Pancreas (tissue), 10 donors: ENCODE data around the gene BCR. TPM values are rescaled to one million over a fixed set of nuclear protein-coding genes. Genes with fewer than 3 reads are reported as not detected.

Experiments used
- ATAC-seq, 4 donors: fragments of 200-7000 bp; cut with Tn5 transposase; one replicate each; pipeline versions ENCODE4 v1.8.0 to v1.9.1; 2020; ENCODE audit warnings: mild to moderate bottlenecking in 4 of 4, moderate library complexity in 4 of 4
- DNase-seq, 6 donors: peaks; one replicate each; pipeline ENCODE4 v3.0.0-alpha.2; 2020
- FAIRE-seq: peaks from 2 replicates; lab custom pipeline; 2012; peaks lifted over from hg19 to GRCh38; lab: Jason Lieb, UNC
- H3K27ac ChIP-seq, 4 donors: fragments of 200-600 bp; sonication (generic); 1 replicate in 3 of 4; 2 replicates in 1 of 4; pipeline versions ENCODE4 v1.5.0 to v1.8.0; 2020
- H3K27me3 ChIP-seq, 4 donors: fragments of 200-600 bp; one replicate each; pipeline ENCODE4 v1.8.0; 2021
- H3K36me3 ChIP-seq, 3 donors: fragments of 200-600 bp; sonication (generic) in 1 of 3; one replicate each; pipeline versions ENCODE4 v1.5.0 to v1.8.0; 2020 to 2021
- H3K4me1 ChIP-seq, 3 donors: fragments of 200-600 bp; one replicate each; pipeline ENCODE4 v1.8.0; 2021
- H3K4me3 ChIP-seq, 4 donors: fragments of 200-600 bp; sonication (generic) in 2 of 4; one replicate each; pipeline versions ENCODE4 v1.5.0 to v1.8.0; 2020 to 2021
- H3K9me3 ChIP-seq, 4 donors: fragments of 200-600 bp; one replicate each; pipeline ENCODE4 v1.8.0; 2021
- CTCF ChIP-seq, 4 donors: fragments of 200-600 bp; sonication (generic) in 3 of 4; IDR thresholded peaks; one replicate each; pipeline versions ENCODE4 v1.5.0 to v1.8.0; 2021; ENCODE audit warnings: antibody characterized with exemption in 4 of 4
- WGBS, 2 donors: extraction: QIAGEN DNeasy Blood & Tissue Kit; methylation state at CpG; one replicate each; pipeline ENCODE4 v1.1.7; 2013; 5-methylcytosine and 5-hydroxymethylcytosine counted together
- intact Hi-C, 3 donors: fragments of 100-400 bp; cut with DNase I; formaldehyde crosslinking; loops; one replicate each; pipeline versions ENCODE4 v1.11.1 to v1.14.2; 2022
- polyA plus RNA-seq, 2 donors: library from polyadenylated mRNA; stranded (reverse); fragments of 200-250 nt; gene quantifications; one replicate each; pipeline ENCODE4 v1.2.3, GENCODE V29; 2013
- total RNA-seq, 6 donors: library from RNA; stranded (reverse); fragmentation: NEBNext Ultra II Directional in 4 of 6; extraction: Animal tissue kit (Norgen Biotek cat#: 25700) in 4 of 6; gene quantifications; one replicate each; pipeline versions ENCODE4 v1.2.1 to v1.2.4, GENCODE V29; 2021 to 2023
- donor health status: healthy with polysubstance abuse.
- donor health status: DM: no; HTN: no; CAD: no; lungs with moderate emphysema.
- donor health status: DM: no; HTN: no; CAD: no.
- donor health status: control.
- donor health status: control.
- donor health status: Bipolar disorder and iron deficiency.
- donor health status: DM: yes; HTN: yes; CAD: no.
- donor health status: DM: no; HTN: no; CAD: no.
- donor health status: DM: no; HTN: no; CAD: no.
- donor health status: DM: yes; HTN: yes; CAD: no.

Gene BCR
- total and polyA plus RNA-seq, 8 donors = 15.5 to 35.9 (median 18.1) TPM

- no peak for DNase-seq
- no peaks in the 10 kb centered on the region for H3K9me3 ChIP-seq
- WGBS, 2 donors = 88 to 89% methylated on average over 10 of the region's 10 CpGs
- no peak for ATAC-seq
- no peak overlapping the region for H3K27ac ChIP-seq
- no peak for TF ChIP-seq CTCF (IDR thresholded peaks at IDR 0.05)
- intact Hi-C loops = no loop called here
- peaks cover 0 to 3% (median 0%) of the 10 kb centered on the region in 3 donors for H3K4me1 ChIP-seq
- H3K4me3 ChIP-seq = no peak overlapping the region
- peaks cover 0 to 12% (median 0%) of the 10 kb centered on the region in 3 donors for H3K36me3 ChIP-seq
- FAIRE-seq = no peak
- H3K27me3 ChIP-seq = no peaks in the 10 kb centered on the region
Measured at GRCh38 chr22:23256171-23256932, 76.0 kb downstream of the BCR start.

DNA sequence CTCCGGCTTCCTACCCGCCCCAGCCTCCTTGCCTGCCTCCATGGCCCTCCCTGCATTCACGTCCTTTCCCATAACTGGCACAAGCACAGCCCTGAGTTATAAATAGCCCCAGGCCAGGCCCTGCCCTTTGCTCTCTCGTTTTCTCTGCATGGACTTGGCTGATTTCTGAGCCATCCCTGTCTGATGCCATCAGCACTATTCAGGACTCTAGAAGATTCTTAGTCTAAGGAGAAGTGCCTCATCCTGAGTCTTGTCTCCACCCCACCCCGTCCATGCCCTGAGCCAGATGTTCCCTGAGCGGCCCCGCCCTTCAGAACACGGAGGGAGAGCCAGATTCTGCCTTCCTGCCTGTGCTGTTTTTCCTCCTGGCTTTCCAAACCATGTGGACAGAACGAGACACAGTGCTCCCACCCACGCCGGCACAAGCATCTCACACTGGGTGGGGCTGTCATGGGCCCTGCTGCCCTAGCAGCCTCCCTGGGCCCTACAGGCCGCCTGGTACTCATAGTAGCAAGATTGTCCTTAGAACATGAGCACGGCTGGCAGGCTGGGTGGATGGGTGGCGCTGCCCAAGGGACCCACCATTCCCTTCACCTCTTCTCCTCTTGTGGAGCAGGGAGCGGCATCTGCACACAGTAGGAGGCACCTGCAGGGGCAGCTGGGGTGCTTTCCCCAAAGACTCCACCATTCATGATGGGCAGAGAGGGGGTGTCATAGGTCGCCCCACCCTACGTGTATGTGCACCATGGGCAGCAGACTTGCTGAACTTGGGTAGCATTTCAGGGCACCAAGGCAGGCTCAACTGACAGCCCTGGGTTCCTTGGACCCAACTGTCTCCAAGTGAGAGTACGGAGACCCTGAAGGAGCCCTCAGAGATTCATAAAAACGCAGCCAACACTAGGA lies 76.9 kb downstream of the BCR start:
- 71 to 73% methylated on average over 19 of the region's 19 CpGs for WGBS, 2 donors
- H3K9me3 ChIP-seq = no peaks in the 10 kb centered on the region
- TF ChIP-seq CTCF (IDR thresholded peaks at IDR 0.05) = no peak
- no peak overlapping the region for H3K4me3 ChIP-seq
- H3K27me3 ChIP-seq = no peaks in the 10 kb centered on the region
- peaks cover 0 to 18% (median 0%) of the 10 kb centered on the region in 3 donors for H3K36me3 ChIP-seq
- H3K4me1 ChIP-seq = peaks cover 0 to 3% (median 0%) of the 10 kb centered on the region in 3 donors
- peak; percentile 36 to 68 (median 50) for ATAC-seq
- no peak overlapping the region for H3K27ac ChIP-seq
- DNase-seq = no peak
- no peak for FAIRE-seq
- intact Hi-C loops = no loop called here

GRCh38 chr22:23257889-23258825 lies 77.8 kb downstream of the BCR start:
- peaks cover 0 to 3% (median 0%) of the 10 kb centered on the region in 3 donors for H3K4me1 ChIP-seq
- DNase-seq (no peak), ATAC-seq (no peak), FAIRE-seq (no peak)
- peaks cover 0 to 19% (median 0%) of the 10 kb centered on the region in 3 donors for H3K36me3 ChIP-seq
- H3K9me3 ChIP-seq = no peaks in the 10 kb centered on the region
- no peaks in the 10 kb centered on the region for H3K27me3 ChIP-seq
- no peak for TF ChIP-seq CTCF (IDR thresholded peaks at IDR 0.05)
- WGBS, 2 donors = 90 to 91% methylated on average over 15 of the region's 15 CpGs
- intact Hi-C loops = no loop called here
- H3K4me3 ChIP-seq = no peak overlapping the region
- no peak overlapping the region for H3K27ac ChIP-seq

- no peaks in the 10 kb centered on the region for H3K27me3 ChIP-seq
- no peaks in the 10 kb centered on the region for H3K9me3 ChIP-seq
- peaks cover 0 to 3% (median 0%) of the 10 kb centered on the region in 3 donors for H3K4me1 ChIP-seq
- ATAC-seq = no peak
- no peak overlapping the region for H3K4me3 ChIP-seq
- FAIRE-seq = no peak
- intact Hi-C loops = no loop called here
- peaks cover 0 to 23% (median 0%) of the 10 kb centered on the region in 3 donors for H3K36me3 ChIP-seq
- no peak for DNase-seq
- whole genome bisulfite sequencing, 2 donors = 95% methylated on average over 11 of the region's 11 CpGs
- TF ChIP-seq CTCF (IDR thresholded peaks at IDR 0.05) = no peak
- no peak overlapping the region for H3K27ac ChIP-seq
Measured at GRCh38 chr22:23258826-23259170, 78.5 kb downstream of the BCR start.
